Osteoblast (primary cell): ENCODE measurements around the gene GABRB1. TPM values are rescaled to one million over a fixed set of nuclear protein-coding genes. Genes with fewer than 3 reads are reported as not detected.

Experiments
- DNase-seq: peaks from one replicate; pipeline ENCODE4 v3.0.0; 2011; ENCODE audit warnings: low spot score, mixed read lengths; ENCODE audit not compliant: insufficient read length; ENCODE audit errors: missing footprints
- H2AFZ ChIP-seq: 2 replicates; pipeline ENCODE4 v1.6.0; 2011; ENCODE audit warnings: mild to moderate bottlenecking, low read length
- H3K27ac ChIP-seq: 2 replicates; pipeline ENCODE4 v1.5.1; 2011; ENCODE audit warnings: mild to moderate bottlenecking, low read depth, low read length, moderate library complexity
- H3K27me3 ChIP-seq: 2 replicates; pipeline ENCODE4 v1.6.0; 2012; ENCODE audit warnings: mild to moderate bottlenecking, control low read depth, inconsistent platforms, low read length, moderate library complexity; ENCODE audit not compliant: insufficient read depth
- H3K36me3 ChIP-seq: 2 replicates; pipeline ENCODE4 v1.5.1; 2011; ENCODE audit warnings: mild to moderate bottlenecking, low read length, control low read depth, moderate library complexity; ENCODE audit not compliant: insufficient read depth
- H3K4me1 ChIP-seq: 2 replicates; pipeline ENCODE4 v1.5.1; 2011; ENCODE audit warnings: mild to moderate bottlenecking, low read length, control low read depth, moderate library complexity; ENCODE audit not compliant: insufficient read depth
- H3K4me2 ChIP-seq: 2 replicates; pipeline ENCODE4 v1.6.0; 2011; ENCODE audit warnings: mild to moderate bottlenecking, low read length; ENCODE audit not compliant: insufficient read depth
- H3K4me3 ChIP-seq: fragments of 200-600 bp; sonication (generic); 3 replicates; pipeline ENCODE4 v1.5.1; 2012; ENCODE audit warnings: mild to moderate bottlenecking, low read length, inconsistent platforms; ENCODE audit not compliant: insufficient read depth
- H3K79me2 ChIP-seq: 2 replicates; pipeline ENCODE4 v1.6.0; 2012; ENCODE audit warnings: mild to moderate bottlenecking, low read length, control low read depth, inconsistent platforms; ENCODE audit not compliant: insufficient read depth
- H3K9me3 ChIP-seq: 2 replicates; pipeline ENCODE4 v1.5.1; 2011; ENCODE audit warnings: low read depth, low read length, control low read depth
- H4K20me1 ChIP-seq: 2 replicates; pipeline ENCODE4 v1.6.0; 2012; ENCODE audit warnings: mild to moderate bottlenecking, low read length, control low read depth; ENCODE audit not compliant: insufficient read depth
- CTCF ChIP-seq: IDR thresholded peaks from 2 replicates; pipeline ENCODE4 v1.5.1; 2011; ENCODE audit warnings: mild to moderate bottlenecking, low read depth, low read length, moderate library complexity; ENCODE audit errors: extremely low read depth
- total RNA-seq: library from RNA; depleted of rRNA; stranded (reverse); fragments of >200 nt; gene quantifications from 2 replicates; pipeline ENCODE4 v1.2.3, GENCODE V29; 2012

Gene GABRB1
- total RNA-seq, 1 donor: not detected

- Histone ChIP-seq H3K27ac (no peak overlapping the region), H3K4me1 (no peaks in the 10 kb centered on the region), H3K27me3 (no peaks in the 10 kb centered on the region), H3K36me3 (no peaks in the 10 kb centered on the region), H3K4me2 (no peak overlapping the region), H3K9me3 (no peaks in the 10 kb centered on the region), H3K4me3 (no peak overlapping the region), H2AFZ (no peak overlapping the region), H3K79me2 (no peaks in the 10 kb centered on the region), H4K20me1 (no peaks in the 10 kb centered on the region)
- TF ChIP-seq CTCF: no peak
- DNase-seq: no peak
Measured at GRCh38 chr4:47251348-47252135, 220.2 kb downstream of the GABRB1 start.

GRCh38 chr4:47263721-47264120, 232.4 kb downstream of the GABRB1 start:
- DNase-seq: no peak
- peak overlapping the region; percentile 15 for H2AFZ ChIP-seq
- no peak for TF ChIP-seq CTCF
- H3K4me3 ChIP-seq: no peak overlapping the region
- H3K9me3 ChIP-seq: peaks cover 3% of the 10 kb centered on the region
- no peak overlapping the region for H3K4me2 ChIP-seq
- H4K20me1 ChIP-seq: no peaks in the 10 kb centered on the region
- H3K27ac ChIP-seq: no peak overlapping the region
- no peaks in the 10 kb centered on the region for H3K4me1 ChIP-seq
- no peaks in the 10 kb centered on the region for H3K79me2 ChIP-seq
- H3K36me3 ChIP-seq: no peaks in the 10 kb centered on the region
- no peaks in the 10 kb centered on the region for H3K27me3 ChIP-seq

DNA sequence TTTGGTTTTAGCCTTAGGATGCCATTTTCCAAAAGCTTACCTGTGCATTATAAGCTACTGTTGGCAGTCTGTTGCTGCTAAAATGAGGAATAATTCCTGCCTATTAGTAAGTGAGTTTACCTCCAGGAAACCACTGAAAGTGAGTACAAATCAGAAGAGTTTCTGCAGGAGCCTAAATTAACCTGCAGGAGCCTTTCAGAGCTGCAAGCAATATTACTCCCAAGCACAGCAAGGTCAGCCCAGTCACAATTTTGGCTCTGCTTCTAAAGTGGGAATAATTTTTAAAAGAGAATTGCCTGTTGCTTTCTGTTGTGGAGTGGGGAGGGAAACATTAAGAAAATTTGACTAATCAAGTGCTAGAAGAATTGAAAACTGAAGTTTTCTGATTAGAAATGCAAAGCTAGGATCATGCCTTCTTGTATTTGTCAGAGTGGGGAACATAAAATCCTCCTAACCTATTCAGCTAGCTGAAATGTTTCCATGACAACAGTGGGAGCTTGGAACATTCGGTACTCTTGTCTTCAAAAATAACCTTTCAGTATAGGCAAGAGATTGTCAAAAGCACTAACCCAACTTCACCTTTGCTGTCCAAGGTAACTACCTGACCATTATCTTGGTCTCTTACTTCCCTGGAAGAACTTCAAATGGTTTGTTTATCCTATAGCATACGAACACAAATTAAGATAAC, 239.0 kb downstream of the GABRB1 start:
- no peaks in the 10 kb centered on the region for H3K36me3 ChIP-seq
- H2AFZ ChIP-seq: no peak overlapping the region
- no peaks in the 10 kb centered on the region for H3K27me3 ChIP-seq
- H3K27ac ChIP-seq: no peak overlapping the region
- H3K4me1 ChIP-seq: no peaks in the 10 kb centered on the region
- H3K9me3 ChIP-seq: no peaks in the 10 kb centered on the region
- no peak overlapping the region for H3K4me2 ChIP-seq
- no peaks in the 10 kb centered on the region for H4K20me1 ChIP-seq
- H3K4me3 ChIP-seq: no peak overlapping the region
- H3K79me2 ChIP-seq: no peaks in the 10 kb centered on the region
- TF ChIP-seq CTCF: no peak
- no peak for DNase-seq

- no peak for DNase-seq
- Histone ChIP-seq H4K20me1 (no peaks in the 10 kb centered on the region), H3K4me3 (no peak overlapping the region), H3K36me3 (no peaks in the 10 kb centered on the region), H3K27ac (no peak overlapping the region), H3K27me3 (no peaks in the 10 kb centered on the region), H3K4me2 (no peak overlapping the region), H3K4me1 (no peaks in the 10 kb centered on the region), H3K9me3 (no peaks in the 10 kb centered on the region), H3K79me2 (no peaks in the 10 kb centered on the region), H2AFZ (no peak overlapping the region)
- TF ChIP-seq CTCF: no peak
Measured at GRCh38 chr4:47271291-47271690, 239.9 kb downstream of the GABRB1 start.
